ENCODE results near the gene C22orf15.

DNA sequence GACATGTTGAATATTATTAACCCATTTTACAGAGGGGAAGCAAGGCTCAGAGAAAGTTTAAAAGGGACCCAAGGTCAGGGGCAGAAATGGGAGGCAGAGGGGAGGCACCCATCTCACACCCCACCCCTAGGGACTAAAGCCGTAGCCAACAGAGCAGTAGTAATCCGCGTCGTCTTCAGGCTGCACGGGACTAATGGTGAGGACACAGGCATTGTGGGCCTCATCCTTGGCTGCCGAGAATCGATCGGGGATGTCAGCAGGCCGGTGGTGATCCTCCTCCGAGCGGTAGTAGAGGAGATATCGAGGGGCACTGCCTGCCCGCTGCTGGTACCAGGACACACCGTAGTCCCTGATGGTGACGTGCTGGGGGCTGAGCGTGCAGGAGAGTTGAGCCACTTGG, 10.0 kb upstream of the C22orf15 start:
- no peak for TF ChIP-seq RAD21 (IDR thresholded peaks at IDR 0.05; ENCODE audit: low read depth)
- TF ChIP-seq TAF1 (IDR thresholded peaks at IDR 0.05; ENCODE audit: low read depth), result no peak
- no peak for TF ChIP-seq NFIC (IDR thresholded peaks at IDR 0.05)
- no peak for TF ChIP-seq CEBPB (IDR thresholded peaks at IDR 0.05)
- TF ChIP-seq YY1 (IDR thresholded peaks at IDR 0.05; ENCODE audit: low read depth), result no peak
- TF ChIP-seq EGR1 (IDR thresholded peaks at IDR 0.05), result no peak
- TF ChIP-seq, protein P1, sequence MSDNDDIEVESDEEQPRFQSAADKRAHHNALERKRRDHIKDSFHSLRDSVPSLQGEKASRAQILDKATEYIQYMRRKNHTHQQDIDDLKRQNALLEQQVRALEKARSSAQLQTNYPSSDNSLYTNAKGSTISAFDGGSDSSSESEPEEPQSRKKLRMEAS (IDR thresholded peaks at IDR 0.05), result no peak
- no peak for TF ChIP-seq EP300 (IDR thresholded peaks at IDR 0.05; ENCODE audit: borderline replicate concordance)
- TF ChIP-seq, protein P2, sequence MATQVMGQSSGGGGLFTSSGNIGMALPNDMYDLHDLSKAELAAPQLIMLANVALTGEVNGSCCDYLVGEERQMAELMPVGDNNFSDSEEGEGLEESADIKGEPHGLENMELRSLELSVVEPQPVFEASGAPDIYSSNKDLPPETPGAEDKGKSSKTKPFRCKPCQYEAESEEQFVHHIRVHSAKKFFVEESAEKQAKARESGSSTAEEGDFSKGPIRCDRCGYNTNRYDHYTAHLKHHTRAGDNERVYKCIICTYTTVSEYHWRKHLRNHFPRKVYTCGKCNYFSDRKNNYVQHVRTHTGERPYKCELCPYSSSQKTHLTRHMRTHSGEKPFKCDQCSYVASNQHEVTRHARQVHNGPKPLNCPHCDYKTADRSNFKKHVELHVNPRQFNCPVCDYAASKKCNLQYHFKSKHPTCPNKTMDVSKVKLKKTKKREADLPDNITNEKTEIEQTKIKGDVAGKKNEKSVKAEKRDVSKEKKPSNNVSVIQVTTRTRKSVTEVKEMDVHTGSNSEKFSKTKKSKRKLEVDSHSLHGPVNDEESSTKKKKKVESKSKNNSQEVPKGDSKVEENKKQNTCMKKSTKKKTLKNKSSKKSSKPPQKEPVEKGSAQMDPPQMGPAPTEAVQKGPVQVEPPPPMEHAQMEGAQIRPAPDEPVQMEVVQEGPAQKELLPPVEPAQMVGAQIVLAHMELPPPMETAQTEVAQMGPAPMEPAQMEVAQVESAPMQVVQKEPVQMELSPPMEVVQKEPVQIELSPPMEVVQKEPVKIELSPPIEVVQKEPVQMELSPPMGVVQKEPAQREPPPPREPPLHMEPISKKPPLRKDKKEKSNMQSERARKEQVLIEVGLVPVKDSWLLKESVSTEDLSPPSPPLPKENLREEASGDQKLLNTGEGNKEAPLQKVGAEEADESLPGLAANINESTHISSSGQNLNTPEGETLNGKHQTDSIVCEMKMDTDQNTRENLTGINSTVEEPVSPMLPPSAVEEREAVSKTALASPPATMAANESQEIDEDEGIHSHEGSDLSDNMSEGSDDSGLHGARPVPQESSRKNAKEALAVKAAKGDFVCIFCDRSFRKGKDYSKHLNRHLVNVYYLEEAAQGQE (IDR thresholded peaks at IDR 0.05; ENCODE audit: low read depth), result no peak
